WTC11 (cell line): Measurements from ENCODE around the gene NHS. TPM values are rescaled to one million over a fixed set of nuclear protein-coding genes. Genes with fewer than 3 reads are reported as not detected.

ENCODE experiments used
- ATAC-seq: fragments of 200-7000 bp; cut with Tn5 transposase; 2 replicates; pipeline ENCODE4 v1.10.0; 2021; ENCODE audit warnings: mild to moderate bottlenecking, moderate library complexity
- CTCF ChIA-PET: fragments of 300-600 bp; sonication (Branson Sonifier 250); formaldehyde crosslinking; loops from one replicate; lab custom pipeline; 2021; ENCODE audit warnings: antibody characterized with exemption; lab: Charles Lee
- POLR2A ChIA-PET: fragments of 350-600 bp; sonication (Branson Sonifier 250); formaldehyde crosslinking; loops from one replicate; lab custom pipeline; 2021; ENCODE audit warnings: antibody characterized with exemption; lab: Charles Lee
- DNase-seq: peaks from one replicate; pipeline ENCODE4 v3.0.0; 2021; ENCODE audit warnings: low spot score
- H3K27ac Mint-ChIP-seq: 2 replicates; pipeline ENCODE4 v1.8.0; 2021; ENCODE audit warnings: mixed read lengths
- H3K27me3 Mint-ChIP-seq: 2 replicates; pipeline ENCODE4 v1.8.0; 2021; ENCODE audit warnings: low read depth, mild to moderate bottlenecking, moderate library complexity, mixed read lengths
- H3K36me3 Mint-ChIP-seq: 2 replicates; pipeline ENCODE4 v1.8.0; 2021; ENCODE audit warnings: mixed read lengths
- H3K4me1 Mint-ChIP-seq: 2 replicates; pipeline ENCODE4 v1.8.0; 2022; ENCODE audit warnings: mixed read lengths
- H3K4me3 Mint-ChIP-seq: 2 replicates; pipeline ENCODE4 v1.8.0; 2021; ENCODE audit warnings: mild to moderate bottlenecking, moderate library complexity, mixed read lengths
- H3K9me3 Mint-ChIP-seq: 2 replicates; pipeline ENCODE4 v1.8.0; 2021; ENCODE audit warnings: mixed read lengths
- AFF4 ChIP-seq: sonication (generic); formaldehyde crosslinking; IDR thresholded peaks from 2 replicates; pipeline ENCODE4 v1.8.1; 2023; ENCODE audit warnings: mild to moderate bottlenecking, missing genetic modification reagents, borderline replicate concordance
- CREM ChIP-seq: sonication (generic); formaldehyde crosslinking; IDR thresholded peaks from 2 replicates; pipeline ENCODE4 v1.8.1; 2022; ENCODE audit warnings: mild to moderate bottlenecking, missing genetic modification reagents, moderate library complexity
- E2F1 ChIP-seq: sonication (generic); formaldehyde crosslinking; IDR thresholded peaks from 2 replicates; pipeline ENCODE4 v1.8.0; 2022; ENCODE audit warnings: mild to moderate bottlenecking, missing genetic modification reagents
- FOXP4 ChIP-seq: sonication (generic); formaldehyde crosslinking; IDR thresholded peaks from 2 replicates; pipeline ENCODE4 v1.8.0; 2022; ENCODE audit warnings: mild to moderate bottlenecking, missing genetic modification reagents
- GABPB1 ChIP-seq: sonication (generic); formaldehyde crosslinking; IDR thresholded peaks from 2 replicates; pipeline ENCODE4 v1.8.1; 2023; ENCODE audit warnings: mild to moderate bottlenecking, missing genetic modification reagents
- GRHL2 ChIP-seq: fragments of 250-450 bp; sonication (Bioruptor Pico); IDR thresholded peaks from 2 replicates; pipeline ENCODE4 v1.8.0; 2022; ENCODE audit warnings: mild to moderate bottlenecking, moderate library complexity; ENCODE audit not compliant: insufficient replicate concordance, severe bottlenecking
- HMGA2 ChIP-seq: fragments of 250-450 bp; sonication (Bioruptor Pico); IDR thresholded peaks from 2 replicates; pipeline ENCODE4 v1.4.0; 2021; ENCODE audit warnings: mild to moderate bottlenecking, moderate library complexity
- MAX ChIP-seq: sonication (generic); formaldehyde crosslinking; IDR thresholded peaks from 2 replicates; pipeline ENCODE4 v1.8.0; 2022; ENCODE audit warnings: mild to moderate bottlenecking, missing genetic modification reagents
- NFATC4 ChIP-seq: fragments of 250-450 bp; sonication (Bioruptor Pico); IDR thresholded peaks from 2 replicates; pipeline ENCODE4 v1.9.0; 2021; ENCODE audit warnings: mild to moderate bottlenecking
- NFYB ChIP-seq: sonication (generic); formaldehyde crosslinking; conservative IDR thresholded peaks from 2 replicates; pipeline ENCODE4 v1.8.0; 2022; ENCODE audit warnings: low read depth, missing genetic modification reagents
- NR3C1 ChIP-seq: sonication (generic); formaldehyde crosslinking; conservative IDR thresholded peaks from 2 replicates; pipeline ENCODE4 v1.8.1; 2023; ENCODE audit warnings: low read depth, mild to moderate bottlenecking, missing genetic modification reagents
- SMAD3 ChIP-seq: sonication (generic); formaldehyde crosslinking; IDR thresholded peaks from 2 replicates; pipeline ENCODE4 v1.8.0; 2022; ENCODE audit warnings: missing genetic modification reagents, mild to moderate bottlenecking, borderline replicate concordance
- TCF7 ChIP-seq: sonication (generic); formaldehyde crosslinking; IDR thresholded peaks from 2 replicates; pipeline ENCODE4 v1.8.0; 2022; ENCODE audit warnings: mild to moderate bottlenecking, low read depth, missing genetic modification reagents, moderate library complexity
- TP53 ChIP-seq: sonication (generic); formaldehyde crosslinking; IDR thresholded peaks from 2 replicates; pipeline ENCODE4 v1.8.1; 2023; ENCODE audit warnings: mild to moderate bottlenecking, missing genetic modification reagents
- ZNF396 ChIP-seq: fragments of 250-450 bp; sonication (Bioruptor Pico); IDR thresholded peaks from 2 replicates; pipeline ENCODE4 v1.8.0; 2021; ENCODE audit warnings: mild to moderate bottlenecking, moderate library complexity, borderline replicate concordance
- ZNF671 ChIP-seq: fragments of 250-450 bp; sonication (Bioruptor Pico); IDR thresholded peaks from 2 replicates; pipeline ENCODE4 v1.8.0; 2021; ENCODE audit warnings: mild to moderate bottlenecking
- total RNA-seq: library from RNA; stranded (reverse); gene quantifications from 3 replicates; pipeline ENCODE4 v1.2.3, GENCODE V29; 2021
- TF ChIP-seq, protein P1 (sequence below): fragments of 250-450 bp; sonication (Bioruptor Pico); IDR thresholded peaks from 2 replicates; pipeline ENCODE4 v1.8.0; 2021; ENCODE audit warnings: mild to moderate bottlenecking
- TF ChIP-seq, protein P2 (sequence below): fragments of 250-450 bp; sonication (Bioruptor Pico); IDR thresholded peaks from 2 replicates; pipeline ENCODE4 v1.9.0; 2021; ENCODE audit warnings: mild to moderate bottlenecking
- TF ChIP-seq, protein P3 (sequence below): sonication (generic); formaldehyde crosslinking; IDR thresholded peaks from 2 replicates; pipeline ENCODE4 v1.8.0; 2023; ENCODE audit warnings: missing genetic modification reagents, mild to moderate bottlenecking, borderline replicate concordance

The NHS gene
- total RNA-seq, 1 experiment from 2014 or later, result 5.8 TPM

- TF ChIP-seq SMAD3 (CRISPR knock-in tag), result no peak
- no peak for TF ChIP-seq ZNF396 (CRISPR knock-in tag)
- no peak for TF ChIP-seq MAX (CRISPR knock-in tag)
- no peak for TF ChIP-seq NFYB (CRISPR knock-in tag)
- TF ChIP-seq GRHL2 (CRISPR knock-in tag), result no peak
- TF ChIP-seq, protein P1, sequence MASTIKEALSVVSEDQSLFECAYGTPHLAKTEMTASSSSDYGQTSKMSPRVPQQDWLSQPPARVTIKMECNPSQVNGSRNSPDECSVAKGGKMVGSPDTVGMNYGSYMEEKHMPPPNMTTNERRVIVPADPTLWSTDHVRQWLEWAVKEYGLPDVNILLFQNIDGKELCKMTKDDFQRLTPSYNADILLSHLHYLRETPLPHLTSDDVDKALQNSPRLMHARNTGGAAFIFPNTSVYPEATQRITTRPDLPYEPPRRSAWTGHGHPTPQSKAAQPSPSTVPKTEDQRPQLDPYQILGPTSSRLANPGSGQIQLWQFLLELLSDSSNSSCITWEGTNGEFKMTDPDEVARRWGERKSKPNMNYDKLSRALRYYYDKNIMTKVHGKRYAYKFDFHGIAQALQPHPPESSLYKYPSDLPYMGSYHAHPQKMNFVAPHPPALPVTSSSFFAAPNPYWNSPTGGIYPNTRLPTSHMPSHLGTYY, result no peak
- TF ChIP-seq AFF4 (CRISPR knock-in tag), result no peak
- TF ChIP-seq TCF7, result no peak
- TF ChIP-seq CREM, result no peak
- TF ChIP-seq FOXP4 (CRISPR knock-in tag), result no peak
- no peak for TF ChIP-seq GABPB1 (CRISPR knock-in tag)
Observed at GRCh38 chrX:17449866-17450265, 74.9 kb downstream of the NHS start (continued).

DNA sequence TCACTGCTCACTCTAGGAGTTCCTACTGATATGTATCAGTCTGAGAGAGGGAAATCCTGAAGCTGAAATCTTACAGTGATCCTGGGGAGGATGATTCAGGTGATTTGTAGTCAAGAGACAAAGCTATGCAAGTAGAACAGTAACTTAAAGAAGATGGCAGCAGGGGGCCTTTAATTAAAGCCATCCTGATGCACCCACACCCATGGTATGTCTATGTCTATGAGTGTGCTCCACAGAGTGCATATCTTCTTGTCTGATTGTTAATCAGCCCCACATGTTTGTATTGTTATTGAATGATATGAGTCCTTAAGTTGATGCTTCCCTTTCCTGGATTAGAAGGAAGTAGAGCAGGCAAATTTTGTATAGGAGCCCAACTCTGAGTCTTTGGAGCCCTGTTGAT is 78.8 kb downstream of the NHS start:
- ChIA-PET POLR2A (no interaction called here), CTCF (no interaction called here)
- H3K4me3 Mint-ChIP-seq, result no peak overlapping the region
- no peak overlapping the region for H3K27ac Mint-ChIP-seq
- TF ChIP-seq NR3C1 (CRISPR knock-in tag) (no peak), HMGA2 (no peak), E2F1 (no peak), TCF7 (no peak), NFATC4 (no peak)
- H3K9me3 Mint-ChIP-seq, result no peaks in the 10 kb centered on the region
- ATAC-seq (no peak), DNase-seq (no peak)
- H3K4me1 Mint-ChIP-seq, result peaks cover 27% of the 10 kb centered on the region
- no peaks in the 10 kb centered on the region for H3K27me3 Mint-ChIP-seq
- H3K36me3 Mint-ChIP-seq, result no peaks in the 10 kb centered on the region

- ATAC-seq (no peak), DNase-seq (no peak)
- ChIA-PET CTCF (no interaction called here), POLR2A (no interaction called here)
- Mint-ChIP-seq H3K27ac (no peak overlapping the region), H3K4me3 (no peak overlapping the region), H3K4me1 (peaks cover 26% of the 10 kb centered on the region), H3K27me3 (no peaks in the 10 kb centered on the region), H3K9me3 (no peaks in the 10 kb centered on the region), H3K36me3 (no peaks in the 10 kb centered on the region)
- TF ChIP-seq ZNF671 (CRISPR knock-in tag), result no peak
- TF ChIP-seq, protein P2, sequence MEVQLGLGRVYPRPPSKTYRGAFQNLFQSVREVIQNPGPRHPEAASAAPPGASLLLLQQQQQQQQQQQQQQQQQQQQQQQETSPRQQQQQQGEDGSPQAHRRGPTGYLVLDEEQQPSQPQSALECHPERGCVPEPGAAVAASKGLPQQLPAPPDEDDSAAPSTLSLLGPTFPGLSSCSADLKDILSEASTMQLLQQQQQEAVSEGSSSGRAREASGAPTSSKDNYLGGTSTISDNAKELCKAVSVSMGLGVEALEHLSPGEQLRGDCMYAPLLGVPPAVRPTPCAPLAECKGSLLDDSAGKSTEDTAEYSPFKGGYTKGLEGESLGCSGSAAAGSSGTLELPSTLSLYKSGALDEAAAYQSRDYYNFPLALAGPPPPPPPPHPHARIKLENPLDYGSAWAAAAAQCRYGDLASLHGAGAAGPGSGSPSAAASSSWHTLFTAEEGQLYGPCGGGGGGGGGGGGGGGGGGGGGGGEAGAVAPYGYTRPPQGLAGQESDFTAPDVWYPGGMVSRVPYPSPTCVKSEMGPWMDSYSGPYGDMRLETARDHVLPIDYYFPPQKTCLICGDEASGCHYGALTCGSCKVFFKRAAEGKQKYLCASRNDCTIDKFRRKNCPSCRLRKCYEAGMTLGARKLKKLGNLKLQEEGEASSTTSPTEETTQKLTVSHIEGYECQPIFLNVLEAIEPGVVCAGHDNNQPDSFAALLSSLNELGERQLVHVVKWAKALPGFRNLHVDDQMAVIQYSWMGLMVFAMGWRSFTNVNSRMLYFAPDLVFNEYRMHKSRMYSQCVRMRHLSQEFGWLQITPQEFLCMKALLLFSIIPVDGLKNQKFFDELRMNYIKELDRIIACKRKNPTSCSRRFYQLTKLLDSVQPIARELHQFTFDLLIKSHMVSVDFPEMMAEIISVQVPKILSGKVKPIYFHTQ, result no peak
- TF ChIP-seq, protein P3, sequence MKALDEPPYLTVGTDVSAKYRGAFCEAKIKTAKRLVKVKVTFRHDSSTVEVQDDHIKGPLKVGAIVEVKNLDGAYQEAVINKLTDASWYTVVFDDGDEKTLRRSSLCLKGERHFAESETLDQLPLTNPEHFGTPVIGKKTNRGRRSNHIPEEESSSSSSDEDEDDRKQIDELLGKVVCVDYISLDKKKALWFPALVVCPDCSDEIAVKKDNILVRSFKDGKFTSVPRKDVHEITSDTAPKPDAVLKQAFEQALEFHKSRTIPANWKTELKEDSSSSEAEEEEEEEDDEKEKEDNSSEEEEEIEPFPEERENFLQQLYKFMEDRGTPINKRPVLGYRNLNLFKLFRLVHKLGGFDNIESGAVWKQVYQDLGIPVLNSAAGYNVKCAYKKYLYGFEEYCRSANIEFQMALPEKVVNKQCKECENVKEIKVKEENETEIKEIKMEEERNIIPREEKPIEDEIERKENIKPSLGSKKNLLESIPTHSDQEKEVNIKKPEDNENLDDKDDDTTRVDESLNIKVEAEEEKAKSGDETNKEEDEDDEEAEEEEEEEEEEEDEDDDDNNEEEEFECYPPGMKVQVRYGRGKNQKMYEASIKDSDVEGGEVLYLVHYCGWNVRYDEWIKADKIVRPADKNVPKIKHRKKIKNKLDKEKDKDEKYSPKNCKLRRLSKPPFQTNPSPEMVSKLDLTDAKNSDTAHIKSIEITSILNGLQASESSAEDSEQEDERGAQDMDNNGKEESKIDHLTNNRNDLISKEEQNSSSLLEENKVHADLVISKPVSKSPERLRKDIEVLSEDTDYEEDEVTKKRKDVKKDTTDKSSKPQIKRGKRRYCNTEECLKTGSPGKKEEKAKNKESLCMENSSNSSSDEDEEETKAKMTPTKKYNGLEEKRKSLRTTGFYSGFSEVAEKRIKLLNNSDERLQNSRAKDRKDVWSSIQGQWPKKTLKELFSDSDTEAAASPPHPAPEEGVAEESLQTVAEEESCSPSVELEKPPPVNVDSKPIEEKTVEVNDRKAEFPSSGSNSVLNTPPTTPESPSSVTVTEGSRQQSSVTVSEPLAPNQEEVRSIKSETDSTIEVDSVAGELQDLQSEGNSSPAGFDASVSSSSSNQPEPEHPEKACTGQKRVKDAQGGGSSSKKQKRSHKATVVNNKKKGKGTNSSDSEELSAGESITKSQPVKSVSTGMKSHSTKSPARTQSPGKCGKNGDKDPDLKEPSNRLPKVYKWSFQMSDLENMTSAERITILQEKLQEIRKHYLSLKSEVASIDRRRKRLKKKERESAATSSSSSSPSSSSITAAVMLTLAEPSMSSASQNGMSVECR, result no peak
- no peak for TF ChIP-seq TP53 (CRISPR knock-in tag)
- TF ChIP-seq HMGA2, result no peak
Observed at GRCh38 chrX:17456526-17456925, 81.5 kb downstream of the NHS start.
